Neuronal stem cell (in vitro differentiated cells): ENCODE data around the gene TIAM2.

ENCODE experiments used
- DNase-seq: peaks from one replicate; pipeline ENCODE4 v3.0.0-alpha.2; 2013; ENCODE audit warnings: low spot score
- H2AFZ ChIP-seq: one replicate; pipeline ENCODE4 v1.6.1; 2013; ENCODE audit warnings: mild to moderate bottlenecking, low read length, inconsistent platforms
- H2AK5ac ChIP-seq: 2 replicates; pipeline ENCODE4 v1.6.1; 2013; ENCODE audit warnings: low read depth, mild to moderate bottlenecking, inconsistent platforms, low read length, moderate library complexity, mixed read lengths
- H2BK120ac ChIP-seq: 2 replicates; pipeline ENCODE4 v1.6.1; 2013; ENCODE audit warnings: low read depth, mild to moderate bottlenecking, inconsistent platforms, low read length, moderate library complexity, mixed read lengths
- H2BK12ac ChIP-seq: one replicate; pipeline ENCODE4 v1.6.1; 2013; ENCODE audit warnings: low read length, inconsistent platforms
- H2BK15ac ChIP-seq: 2 replicates; pipeline ENCODE4 v1.6.1; 2013; ENCODE audit warnings: mild to moderate bottlenecking, low read length, inconsistent platforms, mixed read lengths
- H2BK5ac ChIP-seq: one replicate; pipeline ENCODE4 v1.6.1; 2013; ENCODE audit warnings: inconsistent platforms, mild to moderate bottlenecking, low read length, moderate library complexity
- H3K14ac ChIP-seq: one replicate; pipeline ENCODE4 v1.6.1; 2013; ENCODE audit warnings: low read length, inconsistent platforms
- H3K18ac ChIP-seq: 2 replicates; pipeline ENCODE4 v1.6.1; 2013; ENCODE audit warnings: low read length, inconsistent platforms
- H3K23ac ChIP-seq: 2 replicates; pipeline ENCODE4 v1.6.1; 2013; ENCODE audit warnings: low read depth, mild to moderate bottlenecking, mixed read lengths, low read length, inconsistent platforms; ENCODE audit not compliant: poor library complexity
- H3K27ac ChIP-seq: replicated peaks from 3 replicates; pipeline ENCODE4 v1.5.1; 2013; ENCODE audit warnings: low read length, inconsistent platforms
- H3K27me3 ChIP-seq, 3 experiments: 2 replicates each; pipeline ENCODE4 v1.6.1; 2013; ENCODE audit warnings: low read length in 3 of 3, mild to moderate bottlenecking in 2 of 3, inconsistent platforms in 1 of 3, low read depth in 1 of 3, mixed read lengths in 1 of 3, moderate library complexity in 1 of 3; ENCODE audit not compliant: control insufficient read depth in 3 of 3, insufficient read depth in 3 of 3
- H3K36me3 ChIP-seq, 2 donors: replicated peaks in 1 of 2; 2 replicates each; pipeline ENCODE4 v1.6.1; 2013; ENCODE audit warnings: low read length in 2 of 2; ENCODE audit not compliant: control insufficient read depth in 2 of 2, insufficient read depth in 2 of 2
- H3K4ac ChIP-seq: 2 replicates; pipeline ENCODE4 v1.6.1; 2013; ENCODE audit warnings: inconsistent platforms, mild to moderate bottlenecking, low read length, moderate library complexity
- H3K4me1 ChIP-seq, 2 donors: 1 replicate in 1 of 2; 2 replicates in 1 of 2; pipeline ENCODE4 v1.6.1; 2013; ENCODE audit warnings: low read length in 2 of 2, low read depth in 1 of 2; ENCODE audit not compliant: control insufficient read depth in 2 of 2, insufficient read depth in 1 of 2
- H3K4me2 ChIP-seq: one replicate; pipeline ENCODE4 v1.6.1; 2013; ENCODE audit warnings: mild to moderate bottlenecking, low read length, inconsistent platforms; ENCODE audit not compliant: insufficient read depth, poor library complexity, severe bottlenecking
- H3K4me3 ChIP-seq, 2 donors: 2 replicates each; pipeline ENCODE4 v1.5.1; 2013; ENCODE audit warnings: low read length in 2 of 2, mild to moderate bottlenecking in 2 of 2, inconsistent platforms in 1 of 2, moderate library complexity in 1 of 2
- H3K79me1 ChIP-seq: one replicate; pipeline ENCODE4 v1.6.1; 2013; ENCODE audit warnings: low read depth, mild to moderate bottlenecking, inconsistent platforms, low read length, moderate library complexity
- H3K9ac ChIP-seq: one replicate; pipeline ENCODE4 v1.6.1; 2013; ENCODE audit warnings: mild to moderate bottlenecking, low read depth, low read length, inconsistent platforms; ENCODE audit not compliant: poor library complexity
- H3K9me3 ChIP-seq, 2 donors: replicated peaks in 1 of 2; 2 replicates each; pipeline versions ENCODE3 to v1.6.1; 2013; ENCODE audit warnings: low read length in 2 of 2, mild to moderate bottlenecking in 2 of 2, inconsistent platforms in 1 of 2, low read depth in 1 of 2, mixed read lengths in 1 of 2, moderate library complexity in 1 of 2; ENCODE audit not compliant: control insufficient read depth in 2 of 2, insufficient read depth in 1 of 2
- H4K8ac ChIP-seq: one replicate; pipeline ENCODE4 v1.6.1; 2013; ENCODE audit warnings: low read depth, mild to moderate bottlenecking, inconsistent platforms, low read length, moderate library complexity
- H4K91ac ChIP-seq: one replicate; pipeline ENCODE4 v1.6.1; 2013; ENCODE audit warnings: low read length, low read depth, mild to moderate bottlenecking, inconsistent platforms; ENCODE audit not compliant: poor library complexity
- WGBS, 2 donors: extraction: QIAGEN DNeasy Blood & Tissue Kit; methylation state at CpG; one replicate each; pipeline ENCODE4 v1.1.7; 2013; ENCODE audit warnings: missing lambda C conversion rate in 2 of 2, mixed read lengths in 1 of 2; ENCODE audit not compliant: insufficient read length in 2 of 2, insufficient replicate concordance in 1 of 2; ENCODE audit errors: extremely low coverage in 2 of 2; 5-methylcytosine and 5-hydroxymethylcytosine counted together

Gene TIAM2

DNA sequence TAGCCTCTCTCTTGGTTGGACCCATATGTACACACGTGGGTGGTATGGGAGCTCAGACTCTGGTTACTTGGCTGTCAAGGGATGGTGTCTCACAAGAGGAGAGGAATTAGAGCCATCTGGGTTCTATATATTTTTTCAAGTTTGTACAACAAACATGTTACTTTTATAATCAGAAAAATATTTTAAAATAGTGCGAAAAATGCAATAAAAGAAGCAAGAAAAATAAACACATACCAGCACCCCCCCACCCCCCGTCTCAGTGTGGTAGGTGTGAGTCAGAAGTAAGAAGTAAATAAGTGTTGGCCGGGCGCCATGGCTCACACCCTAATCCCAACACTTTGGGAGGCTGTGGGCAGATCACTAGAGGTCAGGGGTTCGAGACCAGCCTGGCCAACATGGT lies 2.1 kb upstream of the TIAM2 start:
- Histone ChIP-seq H3K9ac (no peak overlapping the region), H3K14ac (no peak overlapping the region), H3K4me1 (peaks cover 7 to 10% of the 10 kb centered on the region in 2 donors), H4K91ac (no peak overlapping the region), H3K36me3 (no peaks in the 10 kb centered on the region), H3K18ac (no peak overlapping the region), H2BK15ac (no peak overlapping the region), H3K4me3 (no peak overlapping the region), H4K8ac (no peak overlapping the region), H3K9me3 (no peaks in the 10 kb centered on the region), H3K79me1 (peaks cover 6% of the 10 kb centered on the region), H3K27me3 (peaks cover 0 to 2% (median 0%) of the 10 kb centered on the region in 3 experiments), H2BK120ac (no peak overlapping the region), H2AFZ (no peak overlapping the region), H3K4ac (no peak overlapping the region), H2AK5ac (no peak overlapping the region), H3K4me2 (no peak overlapping the region), H2BK5ac (no peak overlapping the region), H2BK12ac (no peak overlapping the region), H3K23ac (no peak overlapping the region), H3K27ac (no peak overlapping the region)
- DNase-seq = no peak
- WGBS, 2 donors = no CpG with 5 or more reads among the region's 6 CpGs

GRCh38 chr6:154993710-154994109 lies 1.4 kb upstream of the TIAM2 start:
- Histone ChIP-seq H2BK5ac (no peak overlapping the region), H3K14ac (no peak overlapping the region), H2BK15ac (peak overlapping the region; percentile 75), H3K4me3 (no peak overlapping the region), H3K36me3 (no peaks in the 10 kb centered on the region), H4K91ac (no peak overlapping the region), H3K27ac (no peak overlapping the region), H2BK120ac (no peak overlapping the region), H3K4me1 (peaks cover 7 to 10% of the 10 kb centered on the region in 2 donors), H2BK12ac (no peak overlapping the region), H3K18ac (peak overlapping the region; percentile 71), H3K23ac (peak overlapping the region; percentile 56), H3K9ac (peak overlapping the region; percentile 37), H2AK5ac (peak overlapping the region; percentile 89), H2AFZ (no peak overlapping the region), H4K8ac (no peak overlapping the region), H3K79me1 (peaks cover 6% of the 10 kb centered on the region), H3K4ac (no peak overlapping the region), H3K27me3 (peaks cover 0 to 2% (median 0%) of the 10 kb centered on the region in 3 experiments), H3K9me3 (no peaks in the 10 kb centered on the region), H3K4me2 (no peak overlapping the region)
- no peak for DNase-seq
- no CpG with 5 or more reads among the region's 13 CpGs for WGBS, 2 donors

DNA sequence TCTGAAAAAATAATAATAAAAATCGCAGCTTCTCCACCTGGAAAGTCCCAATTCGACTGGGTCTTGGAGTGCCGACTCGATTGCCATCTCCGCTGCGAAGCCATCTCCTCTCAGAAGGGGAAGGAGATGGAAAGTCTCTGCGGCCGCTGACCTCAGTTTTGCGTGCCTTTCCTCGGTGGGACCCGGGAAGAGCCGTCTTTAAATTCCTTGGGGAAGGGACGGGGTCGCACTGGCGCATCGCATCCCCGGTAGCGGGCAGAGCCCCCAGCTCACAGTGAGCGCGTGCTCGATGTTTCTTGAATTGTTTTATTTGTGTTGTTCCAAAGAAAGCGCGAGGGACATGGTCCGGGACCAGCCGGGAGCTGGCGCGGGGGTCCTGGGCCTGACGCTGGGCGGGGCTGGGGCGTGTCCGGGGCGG lies 270 bp upstream of the TIAM2 start:
- Histone ChIP-seq H2BK15ac (no peak overlapping the region), H3K23ac (no peak overlapping the region), H4K8ac (no peak overlapping the region), H3K4ac (no peak overlapping the region), H3K9ac (no peak overlapping the region), H3K4me3 (peak overlapping the region; percentile 72 to 77), H3K36me3 (no peaks in the 10 kb centered on the region), H2BK120ac (no peak overlapping the region), H2AK5ac (no peak overlapping the region), H3K27ac (no peak overlapping the region), H3K4me1 (peaks cover 5 to 10% of the 10 kb centered on the region in 2 donors), H3K4me2 (peak overlapping the region; percentile 95), H3K27me3 (peaks cover 0 to 2% (median 0%) of the 10 kb centered on the region in 3 experiments), H3K14ac (no peak overlapping the region), H3K79me1 (peaks cover 6% of the 10 kb centered on the region), H3K9me3 (no peaks in the 10 kb centered on the region), H2BK12ac (no peak overlapping the region), H3K18ac (peak overlapping the region; percentile 91), H4K91ac (no peak overlapping the region), H2BK5ac (no peak overlapping the region), H2AFZ (peak overlapping the region; percentile 99)
- DNase-seq = peak; percentile 27
- WGBS, 2 donors = no CpG with 5 or more reads among the region's 32 CpGs

DNA sequence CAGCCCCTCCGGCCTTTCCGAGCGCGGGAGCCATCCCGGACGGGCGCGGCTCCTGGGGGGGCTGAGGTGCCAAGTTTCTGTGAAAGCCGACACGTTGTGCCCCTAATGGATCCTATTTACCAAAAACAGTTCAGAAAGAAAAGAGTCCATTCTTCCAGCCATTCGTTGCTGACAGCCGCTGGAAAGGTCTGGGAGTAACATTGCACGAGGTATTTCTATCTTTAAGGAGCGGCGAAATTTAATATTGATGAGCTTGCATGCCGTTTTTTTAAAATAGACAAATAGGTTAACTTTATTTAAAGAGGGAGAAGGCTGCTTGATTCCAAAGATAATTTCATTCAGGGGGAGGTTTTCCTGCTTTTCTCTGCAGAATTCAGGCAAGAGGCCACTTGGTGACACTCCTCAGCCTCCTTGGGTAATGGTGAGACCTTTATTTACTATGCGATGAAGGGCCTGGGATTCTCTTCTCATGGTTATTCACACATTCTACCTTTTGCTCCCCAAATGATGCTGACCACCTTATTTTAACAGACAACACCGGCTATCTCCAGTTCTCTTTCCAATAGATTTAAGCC lies 988 bp downstream of the TIAM2 start:
- peak overlapping the region; percentile 85 for H2BK15ac ChIP-seq
- DNase-seq = no peak
- peak overlapping the region; percentile 95 for H2AK5ac ChIP-seq
- no peak overlapping the region for H4K91ac ChIP-seq
- no peak overlapping the region for H4K8ac ChIP-seq
- peak overlapping the region; percentile 91 for H3K9ac ChIP-seq
- H3K4ac ChIP-seq = no peak overlapping the region
- peak overlapping the region; percentile 82 for H3K14ac ChIP-seq
- no peaks in the 10 kb centered on the region for H3K9me3 ChIP-seq
- H3K27me3 ChIP-seq = peaks cover 0 to 2% (median 0%) of the 10 kb centered on the region in 3 experiments
- H2BK5ac ChIP-seq = no peak overlapping the region
- H3K23ac ChIP-seq = no peak overlapping the region
- H2BK120ac ChIP-seq = no peak overlapping the region
- peaks cover 5 to 10% of the 10 kb centered on the region in 2 donors for H3K4me1 ChIP-seq
- no peaks in the 10 kb centered on the region for H3K36me3 ChIP-seq
- no peak overlapping the region for H2BK12ac ChIP-seq
- peak overlapping the region; percentile 95 for H3K4me2 ChIP-seq
- WGBS, 2 donors = no CpG with 5 or more reads among the region's 18 CpGs
- peak overlapping the region; percentile 72 to 91 for H3K4me3 ChIP-seq
- peak overlapping the region; percentile 99 for H3K18ac ChIP-seq
- peaks cover 6% of the 10 kb centered on the region for H3K79me1 ChIP-seq
- peak overlapping the region; percentile 99 for H2AFZ ChIP-seq
- H3K27ac ChIP-seq = no peak overlapping the region
